Activated T-helper 1 cell treated with Interleukin-2 at 50 U/mL for 16 hours (primary cell): ENCODE data around the gene TTC39B.

Experiments
- DNase-seq: peaks from one replicate; pipeline ENCODE4 v3.0.0-alpha.2; 2020; ENCODE audit warnings: low read depth

The TTC39B gene

GRCh38 chr9:15225564-15226126 is 81.4 kb downstream of the TTC39B start:
- DNase-seq, result no peak

- no peak for DNase-seq
Observed at GRCh38 chr9:15222313-15222712, 84.7 kb downstream of the TTC39B start.

- no peak for DNase-seq
Observed at GRCh38 chr9:15221746-15222145, 85.3 kb downstream of the TTC39B start.

GRCh38 chr9:15220658-15221318 is 86.2 kb downstream of the TTC39B start:
- no peak for DNase-seq

- no peak for DNase-seq
Observed at GRCh38 chr9:15219546-15219945, 87.5 kb downstream of the TTC39B start.

- DNase-seq, result no peak
Observed at GRCh38 chr9:15218994-15219393, 88.0 kb downstream of the TTC39B start.

GRCh38 chr9:15213249-15213648 is 93.8 kb downstream of the TTC39B start:
- DNase-seq, result no peak

- DNase-seq, result no peak
Observed at GRCh38 chr9:15211815-15212495, 95.1 kb downstream of the TTC39B start.

GRCh38 chr9:15211160-15211814 is 95.7 kb downstream of the TTC39B start:
- DNase-seq, result peak; percentile 20

GRCh38 chr9:15206903-15207696 is 99.9 kb downstream of the TTC39B start:
- no peak for DNase-seq

- no peak for DNase-seq
Observed at GRCh38 chr9:15205632-15206420, 101.2 kb downstream of the TTC39B start.

GRCh38 chr9:15203581-15203980 is 103.4 kb downstream of the TTC39B start:
- no peak for DNase-seq

GRCh38 chr9:15200111-15200510 is 106.9 kb downstream of the TTC39B start:
- DNase-seq, result no peak

GRCh38 chr9:15192856-15193255 is 114.2 kb downstream of the TTC39B start:
- no peak for DNase-seq

GRCh38 chr9:15191378-15191777 is 115.6 kb downstream of the TTC39B start:
- DNase-seq, result no peak

- DNase-seq, result no peak
Observed at GRCh38 chr9:15189481-15189880, 117.5 kb downstream of the TTC39B start.

- no peak for DNase-seq
Observed at GRCh38 chr9:15187589-15187988, 119.4 kb downstream of the TTC39B start.

GRCh38 chr9:15182730-15183129 is 124.3 kb downstream of the TTC39B start:
- no peak for DNase-seq

GRCh38 chr9:15182101-15182551 is 124.9 kb downstream of the TTC39B start:
- DNase-seq, result no peak

- no peak for DNase-seq
Observed at GRCh38 chr9:15180124-15180523, 126.9 kb downstream of the TTC39B start.

GRCh38 chr9:15178631-15179030 is 128.4 kb downstream of the TTC39B start:
- no peak for DNase-seq
